Stimulated activated CD8-positive, alpha-beta memory T cell treated with anti-CD3 and anti-CD28 coated beads, Interleukin-15, amount 100 ng/mL, for 1 hour (primary cell): Measurements from ENCODE around the gene TMEM248.
"Not testable (repeated sequence)": the region's sequence is repeated elsewhere in the genome, so short reads cannot be mapped to it uniquely, and the experiment has no call there.

Source experiments
- DNase-seq: peaks from one replicate; pipeline ENCODE4 v3.0.0-alpha.2; 2020; ENCODE audit warnings: low read depth

The TMEM248 gene

GRCh38 chr7:67000601-67001258 lies 79.7 kb downstream of the TMEM248 start:
- not testable (repeated sequence) for DNase-seq

- DNase-seq, result not testable (repeated sequence)
These were observed 83.1 kb downstream of the TMEM248 start for GRCh38 chr7:67004145-67004544.

- DNase-seq, result no peak
These were observed 85.9 kb downstream of the TMEM248 start for GRCh38 chr7:67006965-67007364.
